HepG2 (cell line): ENCODE measurements around the gene TLCD5. TPM values are rescaled to one million over a fixed set of nuclear protein-coding genes. Genes with fewer than 3 reads are reported as not detected.
A peak's percentile ranks its signal among the peaks of the same experiment; 100 is the strongest.

ENCODE experiments used
- ARNT ChIP-seq: fragments of 450-650 bp; IDR thresholded peaks from 2 replicates; pipeline ENCODE4 v1.6.1; 2017
- ATF7 ChIP-seq, 2 experiments: fragments of 450-650 bp in 1 of 2; sonication (generic) in 1 of 2; formaldehyde crosslinking in 1 of 2; IDR thresholded peaks; 2 replicates each; pipeline versions ENCODE4 v1.4.0 to v1.6.1; 2016 to 2020; ENCODE audit warnings: antibody characterized with exemption in 1 of 2, mild to moderate bottlenecking in 1 of 2, missing genetic modification reagents in 1 of 2
- CEBPZ ChIP-seq: IDR thresholded peaks from 2 replicates; pipeline ENCODE4 v1.6.1; 2012; ENCODE audit warnings: low read length, improper control_type of control experiment
- FOXP1 ChIP-seq, 2 experiments: fragments of 450-650 bp in 1 of 2; IDR thresholded peaks; 2 replicates each; pipeline ENCODE4 v1.6.1; 2017 to 2018; ENCODE audit warnings: antibody characterized with exemption in 1 of 2
- GATAD2A ChIP-seq: IDR thresholded peaks from 2 replicates; pipeline ENCODE4 v1.6.1; 2016
- MED1 ChIP-seq: sonication (generic); formaldehyde crosslinking; IDR thresholded peaks from 2 replicates; pipeline ENCODE4 v1.4.0; 2020; ENCODE audit warnings: missing genetic modification reagents
- MXD4 ChIP-seq: IDR thresholded peaks from 2 replicates; pipeline ENCODE4 v1.6.1; 2016; ENCODE audit warnings: mild to moderate bottlenecking, missing biosample characterization, missing genetic modification reagents
- MZF1 ChIP-seq: sonication (generic); formaldehyde crosslinking; IDR thresholded peaks from 2 replicates; pipeline ENCODE4 v1.8.1; 2023; ENCODE audit warnings: mild to moderate bottlenecking, missing genetic modification reagents, borderline replicate concordance
- NFE2 ChIP-seq: sonication (generic); formaldehyde crosslinking; IDR thresholded peaks from 2 replicates; pipeline ENCODE4 v1.4.0; 2020; ENCODE audit warnings: missing genetic modification reagents
- NR1H2 ChIP-seq: sonication (generic); formaldehyde crosslinking; IDR thresholded peaks from 2 replicates; pipeline ENCODE4 v1.8.1; 2022; ENCODE audit warnings: low read depth, missing genetic modification reagents, borderline replicate concordance
- ZHX1 ChIP-seq: sonication (generic); formaldehyde crosslinking; IDR thresholded peaks from 2 replicates; pipeline ENCODE4 v1.8.1; 2022; ENCODE audit warnings: low read depth, mild to moderate bottlenecking, missing genetic modification reagents
- ZMAT3 ChIP-seq: sonication (generic); formaldehyde crosslinking; conservative IDR thresholded peaks from 2 replicates; pipeline ENCODE4 v1.7.0; 2021; ENCODE audit warnings: missing genetic modification reagents
- ZNF101 ChIP-seq: sonication (generic); formaldehyde crosslinking; IDR thresholded peaks from 2 replicates; pipeline ENCODE4 v1.4.0; 2020; ENCODE audit warnings: mild to moderate bottlenecking, low read depth, missing genetic modification reagents, borderline replicate concordance
- ZNF503 ChIP-seq: sonication (generic); formaldehyde crosslinking; IDR thresholded peaks from 2 replicates; pipeline ENCODE4 v1.4.0; 2020; ENCODE audit warnings: missing genetic modification reagents
- ZNF878 ChIP-seq: sonication (generic); formaldehyde crosslinking; IDR thresholded peaks from 2 replicates; pipeline ENCODE4 v1.8.1; 2023; ENCODE audit warnings: mild to moderate bottlenecking, missing genetic modification reagents, moderate library complexity
- polyA plus RNA-seq, 8 experiments: library from polyadenylated mRNA; depleted of rRNA in 3 of 8; stranded (reverse) in 7 of 8; unstranded in 1 of 8; fragments of >200 nt; fragmentation: Illumina TruSeq in 4 of 8; extraction: Trizol in 4 of 8; gene quantifications; 2 replicates each; pipeline versions ENCODE4 v1.2.1 to v1.2.3, GENCODE V29; 2011 to 2016; ENCODE audit warnings: low read depth in 4 of 8, missing spikeins in 1 of 8, mixed read lengths in 1 of 8; ENCODE audit not compliant: insufficient read depth in 1 of 8
- total RNA-seq, 5 experiments: library from RNA; depleted of rRNA; stranded (reverse); fragments of >200 nt; fragmentation: Illumina TruSeq; extraction: Trizol; gene quantifications; 2 replicates each; pipeline ENCODE4 v1.2.3, GENCODE V29; 2016; ENCODE audit warnings: low read depth in 1 of 5
- TF ChIP-seq, protein P1 (sequence below): sonication (generic); formaldehyde crosslinking; IDR thresholded peaks from 2 replicates; pipeline ENCODE4 v1.5.1; 2020; ENCODE audit warnings: mild to moderate bottlenecking, moderate library complexity, missing genetic modification reagents

The TLCD5 gene
- total and polyA plus RNA-seq, 2 of the 13 experiments (the other 11 are each of a cell fraction or from before 2014, with no cell fraction given) = 6.1 to 7.6 TPM

GRCh38 chr11:120335908-120336640 is 11.0 kb downstream of the TLCD5 start, which contains the start of gene ARHGEF12 (continued):
- TF ChIP-seq ZHX1 (peak; percentile 74; the same call in 1 of the 2 replicates), MED1 (CRISPR knock-in tag) (peak; percentile 66), ATF7 (IDR thresholded peaks at IDR 0.05) (no peak), ATF7 (CRISPR knock-in tag; IDR thresholded peaks at IDR 0.05) (no peak), ZNF503 (peak; percentile 46; the same call in 1 of the 2 replicates), NR1H2 (CRISPR knock-in tag) (no peak), ARNT (no peak), ZNF101 (no peak), NFE2 (CRISPR knock-in tag) (no peak), CEBPZ (no peak), GATAD2A (CRISPR knock-in tag) (peak; percentile 89), MZF1 (CRISPR knock-in tag) (no peak), MXD4 (CRISPR knock-in tag) (0 out of 2 replicates have a peak, but pooled peaks have one; percentile 13), ZMAT3 (CRISPR knock-in tag) (no peak), ZNF878 (CRISPR knock-in tag) (peak; percentile 71; the same call in 1 of the 2 replicates), FOXP1 (IDR thresholded peaks at IDR 0.05) (no peak), FOXP1 (CRISPR knock-in tag; IDR thresholded peaks at IDR 0.05) (0 out of 2 replicates have a peak, but pooled peaks have one; percentile 11)
- TF ChIP-seq, protein P1, sequence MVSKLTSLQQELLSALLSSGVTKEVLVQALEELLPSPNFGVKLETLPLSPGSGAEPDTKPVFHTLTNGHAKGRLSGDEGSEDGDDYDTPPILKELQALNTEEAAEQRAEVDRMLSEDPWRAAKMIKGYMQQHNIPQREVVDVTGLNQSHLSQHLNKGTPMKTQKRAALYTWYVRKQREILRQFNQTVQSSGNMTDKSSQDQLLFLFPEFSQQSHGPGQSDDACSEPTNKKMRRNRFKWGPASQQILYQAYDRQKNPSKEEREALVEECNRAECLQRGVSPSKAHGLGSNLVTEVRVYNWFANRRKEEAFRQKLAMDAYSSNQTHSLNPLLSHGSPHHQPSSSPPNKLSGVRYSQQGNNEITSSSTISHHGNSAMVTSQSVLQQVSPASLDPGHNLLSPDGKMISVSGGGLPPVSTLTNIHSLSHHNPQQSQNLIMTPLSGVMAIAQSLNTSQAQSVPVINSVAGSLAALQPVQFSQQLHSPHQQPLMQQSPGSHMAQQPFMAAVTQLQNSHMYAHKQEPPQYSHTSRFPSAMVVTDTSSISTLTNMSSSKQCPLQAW = peak; percentile 91
